Duodenal mucosa (tissue), 2 donors: Measurements from ENCODE around the gene FMNL2.

ENCODE experiments used
- H3K27ac ChIP-seq: one replicate; pipeline ENCODE4 v1.7.0; 2013; ENCODE audit warnings: low read depth, low read length
- H3K27me3 ChIP-seq, 2 donors: one replicate each; pipeline ENCODE4 v1.7.0; 2013; ENCODE audit warnings: low read length in 2 of 2, control low read depth in 1 of 2; ENCODE audit not compliant: insufficient read depth in 2 of 2, control insufficient read depth in 1 of 2
- H3K36me3 ChIP-seq, 2 donors: one replicate each; pipeline ENCODE4 v1.7.0; 2013; ENCODE audit warnings: low read length in 2 of 2, control low read depth in 1 of 2; ENCODE audit not compliant: insufficient read depth in 2 of 2, control insufficient read depth in 1 of 2
- H3K4me1 ChIP-seq, 2 donors: one replicate each; pipeline ENCODE4 v1.7.0; 2013; ENCODE audit warnings: low read length in 2 of 2, control low read depth in 1 of 2; ENCODE audit not compliant: insufficient read depth in 2 of 2, control insufficient read depth in 1 of 2
- H3K4me3 ChIP-seq, 2 donors: one replicate each; pipeline ENCODE4 v1.7.0; 2013; ENCODE audit warnings: low read length in 2 of 2, low read depth in 1 of 2
- H3K9ac ChIP-seq, 2 donors: one replicate each; pipeline ENCODE4 v1.7.0; 2013; ENCODE audit warnings: low read length in 2 of 2, low read depth in 1 of 2
- H3K9me3 ChIP-seq, 2 donors: one replicate each; pipeline ENCODE4 v1.7.0; 2013; ENCODE audit warnings: low read length in 2 of 2, control low read depth in 1 of 2; ENCODE audit not compliant: control insufficient read depth in 1 of 2

FMNL2 gene

DNA sequence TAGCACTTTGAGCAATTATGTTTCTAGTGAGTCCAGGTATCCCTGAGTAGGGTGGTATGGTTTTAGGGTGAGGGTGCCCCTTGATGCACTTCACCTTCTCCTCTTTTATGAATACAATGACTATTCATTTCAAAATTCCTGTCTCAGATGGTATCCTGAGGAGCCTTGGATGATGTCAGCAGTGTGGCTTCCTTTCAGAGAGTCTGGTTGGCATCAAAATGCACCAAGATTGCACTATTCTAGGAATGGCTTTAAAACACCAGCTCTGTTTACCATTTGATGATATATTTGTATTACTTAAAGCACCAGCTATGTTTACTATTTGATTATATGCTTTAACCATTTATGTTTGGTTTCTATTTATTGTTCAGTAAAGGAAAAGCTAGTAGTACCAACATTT lies 141.0 kb downstream of the FMNL2 start:
- no peaks in the 10 kb centered on the region for H3K36me3 ChIP-seq
- H3K9me3 ChIP-seq = no peaks in the 10 kb centered on the region
- H3K27ac ChIP-seq = no peak overlapping the region
- H3K27me3 ChIP-seq = no peaks in the 10 kb centered on the region
- no peak overlapping the region for H3K9ac ChIP-seq
- peaks cover 12 to 34% of the 10 kb centered on the region in 2 donors for H3K4me1 ChIP-seq
- no peak overlapping the region for H3K4me3 ChIP-seq

DNA sequence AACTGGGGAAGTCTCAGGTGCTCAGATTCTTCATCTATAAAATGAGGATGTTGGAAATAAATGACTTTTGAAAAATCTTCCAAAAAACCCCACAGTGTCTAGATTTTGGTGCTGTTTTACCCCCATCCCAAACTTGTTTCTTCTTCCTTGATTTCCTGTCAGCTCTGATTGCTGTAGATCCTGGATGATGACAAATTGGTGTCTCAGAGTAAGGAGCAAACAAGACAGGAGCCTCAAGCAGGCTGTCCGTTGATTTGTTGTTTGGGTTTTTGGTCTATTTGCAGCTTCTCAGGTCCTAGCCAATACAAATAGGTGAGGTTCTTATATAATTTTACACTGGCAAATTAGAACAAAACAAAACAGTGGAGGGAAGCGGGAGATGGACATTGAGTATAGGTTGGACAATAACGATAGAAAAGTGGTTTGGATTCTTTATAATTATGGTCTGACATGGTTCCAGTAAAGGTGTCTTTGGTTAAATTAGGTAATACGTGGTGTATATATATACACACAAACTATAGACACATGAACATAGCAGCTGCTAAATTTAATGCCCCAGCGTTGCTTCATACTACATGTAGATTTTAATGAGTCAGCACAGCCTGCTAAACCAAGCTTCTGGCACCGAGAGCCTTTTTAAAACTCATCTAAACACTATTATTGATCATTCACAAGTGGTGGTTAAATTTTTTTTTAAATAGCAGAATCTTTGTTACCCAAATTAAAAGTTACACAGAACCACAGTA lies 142.5 kb downstream of the FMNL2 start:
- Histone ChIP-seq H3K4me1 (peaks cover under 1 to 21% of the 10 kb centered on the region in 2 donors), H3K27me3 (no peaks in the 10 kb centered on the region), H3K36me3 (no peaks in the 10 kb centered on the region), H3K9ac (no peak overlapping the region), H3K27ac (no peak overlapping the region), H3K4me3 (no peak overlapping the region), H3K9me3 (no peaks in the 10 kb centered on the region)

- Histone ChIP-seq H3K9me3 (no peaks in the 10 kb centered on the region), H3K4me1 (peaks cover 0 to 4% of the 10 kb centered on the region in 2 donors), H3K27me3 (no peaks in the 10 kb centered on the region), H3K9ac (no peak overlapping the region), H3K4me3 (no peak overlapping the region), H3K36me3 (no peaks in the 10 kb centered on the region), H3K27ac (no peak overlapping the region)
Observed at GRCh38 chr2:152479282-152479681, 144.3 kb downstream of the FMNL2 start.

DNA sequence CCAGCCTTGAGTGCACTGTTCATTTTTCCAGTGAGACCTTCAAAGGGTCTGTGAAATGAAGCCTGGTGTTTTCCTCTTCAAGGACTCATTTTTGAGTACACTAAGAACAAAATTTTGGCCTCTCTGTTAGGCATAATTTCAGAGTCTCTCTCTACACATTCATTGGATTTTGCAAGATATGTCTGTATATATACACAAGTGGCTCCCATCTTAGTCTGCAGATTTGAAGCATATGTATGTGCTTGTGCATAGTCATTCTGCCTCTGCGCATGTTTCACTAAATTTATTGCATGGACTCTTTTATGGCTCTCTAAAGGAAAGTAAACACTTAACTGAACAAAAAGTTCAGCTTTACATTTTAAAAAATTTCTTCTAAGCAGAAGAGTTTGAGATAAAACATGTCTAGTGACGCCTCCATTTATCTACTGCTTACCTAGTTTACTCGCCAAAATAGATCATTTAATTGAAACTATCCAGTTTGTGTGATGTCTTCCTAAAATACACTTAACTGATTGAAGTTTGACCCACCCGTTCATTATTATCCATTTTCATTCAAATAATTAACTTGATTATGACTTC lies 145.9 kb downstream of the FMNL2 start:
- Histone ChIP-seq H3K36me3 (no peaks in the 10 kb centered on the region), H3K4me3 (peak overlapping the region; percentile 8 to 38), H3K9me3 (no peaks in the 10 kb centered on the region), H3K27ac (no peak overlapping the region), H3K27me3 (no peaks in the 10 kb centered on the region), H3K4me1 (peaks cover 4 to 9% of the 10 kb centered on the region in 2 donors), H3K9ac (peak overlapping the region in 1 of 2 donors; percentile 4)

DNA sequence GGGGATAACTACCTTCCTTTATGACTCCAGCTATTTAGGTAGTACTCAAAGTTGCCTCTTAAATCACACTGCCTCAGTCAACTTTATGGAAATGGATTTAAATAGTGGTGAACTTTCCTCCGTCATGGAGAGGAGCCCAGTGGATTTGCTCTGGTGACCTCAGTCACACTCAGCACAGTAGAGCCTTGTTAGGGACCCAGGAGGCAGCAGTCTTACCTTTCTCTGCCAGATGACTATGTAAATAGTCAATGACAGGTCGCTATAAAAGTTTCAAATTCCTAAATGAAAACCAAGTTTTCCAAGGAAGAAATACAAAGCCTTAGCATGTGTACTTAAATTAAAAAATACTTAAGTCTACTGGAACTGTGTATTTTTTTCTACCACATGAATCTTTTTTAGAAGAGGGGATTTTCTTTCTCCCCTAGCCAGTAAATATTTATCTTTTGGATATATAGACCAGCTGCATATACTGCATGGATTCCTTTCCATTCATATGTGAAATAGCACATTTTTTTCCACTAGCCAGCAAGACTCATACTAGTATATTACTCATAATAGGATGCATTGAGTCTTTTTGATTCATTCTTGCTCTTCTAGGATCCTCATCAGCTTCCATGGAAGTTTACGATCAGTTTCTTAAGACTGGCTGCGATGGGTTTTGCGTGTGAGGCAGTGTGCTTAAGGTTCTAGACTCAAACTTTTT lies 147.1 kb downstream of the FMNL2 start:
- H3K4me1 ChIP-seq = peaks cover 6 to 19% of the 10 kb centered on the region in 2 donors
- peak overlapping the region in 1 of 2 donors; percentile 38 for H3K4me3 ChIP-seq
- H3K27ac ChIP-seq = no peak overlapping the region

GRCh38 chr2:152483276-152484063 lies 148.5 kb downstream of the FMNL2 start:
- Histone ChIP-seq H3K9me3 (no peaks in the 10 kb centered on the region), H3K27ac (no peak overlapping the region), H3K4me1 (peaks cover 6 to 19% of the 10 kb centered on the region in 2 donors), H3K27me3 (no peaks in the 10 kb centered on the region), H3K4me3 (no peak overlapping the region), H3K9ac (no peak overlapping the region), H3K36me3 (no peaks in the 10 kb centered on the region)

More for the DNA sequence above, 147.1 kb downstream of the FMNL2 start:
- Histone ChIP-seq H3K9me3 (no peaks in the 10 kb centered on the region), H3K9ac (peak overlapping the region in 1 of 2 donors; percentile 4), H3K27me3 (no peaks in the 10 kb centered on the region), H3K36me3 (no peaks in the 10 kb centered on the region)

GRCh38 chr2:152485954-152486736 lies 151.2 kb downstream of the FMNL2 start:
- no peaks in the 10 kb centered on the region for H3K27me3 ChIP-seq
- H3K9ac ChIP-seq = peak overlapping the region in 1 of 2 donors; percentile 2
- H3K9me3 ChIP-seq = no peaks in the 10 kb centered on the region
- peaks cover 6 to 21% of the 10 kb centered on the region in 2 donors for H3K4me1 ChIP-seq
- peak overlapping the region; percentile 36 for H3K27ac ChIP-seq
- H3K4me3 ChIP-seq = peak overlapping the region in 1 of 2 donors; percentile 42
- no peaks in the 10 kb centered on the region for H3K36me3 ChIP-seq

DNA sequence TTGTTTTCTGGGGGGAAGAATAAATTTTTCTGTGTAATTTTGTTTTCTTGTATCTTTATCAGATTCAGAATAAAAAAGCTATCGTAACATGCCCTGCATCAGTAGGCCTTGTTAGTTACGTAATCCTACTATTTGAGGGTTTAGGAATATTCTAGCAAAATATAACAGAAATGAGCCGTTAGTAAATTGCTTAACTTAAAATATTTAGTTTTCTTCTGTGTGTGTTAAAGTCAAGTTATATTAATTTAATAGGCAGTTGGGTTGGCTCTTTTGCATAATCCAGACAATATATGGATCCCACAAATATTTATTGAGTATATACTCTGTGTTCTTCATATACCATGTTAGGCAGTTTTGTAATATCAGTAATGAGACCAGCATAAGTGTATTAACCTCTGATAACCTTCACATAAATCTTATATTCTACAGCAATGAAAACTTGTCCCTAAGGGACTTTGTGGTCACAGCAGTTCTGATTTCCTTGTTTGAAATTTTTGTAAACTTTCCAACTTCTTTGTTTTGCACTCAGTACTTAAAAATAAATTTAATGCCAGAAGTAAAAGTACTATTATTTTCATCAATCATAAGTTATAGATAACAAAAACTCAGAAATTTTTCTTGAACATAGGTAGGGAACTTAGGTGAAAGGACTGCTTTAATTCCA lies 151.9 kb downstream of the FMNL2 start:
- no peak overlapping the region for H3K4me3 ChIP-seq
- no peaks in the 10 kb centered on the region for H3K27me3 ChIP-seq
- no peaks in the 10 kb centered on the region for H3K36me3 ChIP-seq
- no peak overlapping the region for H3K9ac ChIP-seq
- peaks cover 6 to 22% of the 10 kb centered on the region in 2 donors for H3K4me1 ChIP-seq
- no peak overlapping the region for H3K27ac ChIP-seq
- no peaks in the 10 kb centered on the region for H3K9me3 ChIP-seq

DNA sequence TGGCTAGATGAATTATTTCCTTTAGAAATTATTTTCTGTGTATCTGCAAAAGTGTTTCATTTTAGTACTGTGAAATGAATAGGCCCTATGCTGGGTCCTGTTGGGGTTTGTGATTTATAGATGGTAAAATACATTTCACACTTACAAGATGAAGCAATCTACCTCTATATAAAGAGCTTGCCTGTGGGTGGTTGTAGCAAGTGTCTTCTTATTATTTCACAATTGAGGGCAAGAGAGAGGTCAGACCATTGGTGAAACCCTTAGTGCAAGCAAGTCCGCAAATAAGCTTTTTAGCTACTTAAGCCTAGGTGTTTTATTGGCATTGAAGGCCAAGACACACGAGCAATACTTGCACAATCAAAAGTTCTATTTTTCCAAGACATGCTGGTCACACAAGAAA lies 153.1 kb downstream of the FMNL2 start:
- Histone ChIP-seq H3K4me3 (no peak overlapping the region), H3K27ac (no peak overlapping the region), H3K9me3 (no peaks in the 10 kb centered on the region), H3K4me1 (peaks cover 6 to 22% of the 10 kb centered on the region in 2 donors), H3K27me3 (no peaks in the 10 kb centered on the region), H3K36me3 (no peaks in the 10 kb centered on the region), H3K9ac (no peak overlapping the region)
